GM18951 (cell line): ENCODE results near the gene SEZ6.

Experiments used
- POLR2A ChIP-seq: IDR thresholded peaks from 4 replicates; pipeline ENCODE4 v1.6.1; 2011; ENCODE audit warnings: mild to moderate bottlenecking; ENCODE audit not compliant: insufficient read length, insufficient read depth; ENCODE audit errors: extremely low read depth
- in situ Hi-C: fragments of 300-500 bp; cut with MboI; formaldehyde crosslinking; loops from one replicate; pipeline ENCODE4 v1.12.0; 2022; ENCODE audit warnings: low sequenced_read_pairs, mixed read lengths, inconsistent platforms; ENCODE audit not compliant: unreplicated experiment

The SEZ6 gene, protein sequence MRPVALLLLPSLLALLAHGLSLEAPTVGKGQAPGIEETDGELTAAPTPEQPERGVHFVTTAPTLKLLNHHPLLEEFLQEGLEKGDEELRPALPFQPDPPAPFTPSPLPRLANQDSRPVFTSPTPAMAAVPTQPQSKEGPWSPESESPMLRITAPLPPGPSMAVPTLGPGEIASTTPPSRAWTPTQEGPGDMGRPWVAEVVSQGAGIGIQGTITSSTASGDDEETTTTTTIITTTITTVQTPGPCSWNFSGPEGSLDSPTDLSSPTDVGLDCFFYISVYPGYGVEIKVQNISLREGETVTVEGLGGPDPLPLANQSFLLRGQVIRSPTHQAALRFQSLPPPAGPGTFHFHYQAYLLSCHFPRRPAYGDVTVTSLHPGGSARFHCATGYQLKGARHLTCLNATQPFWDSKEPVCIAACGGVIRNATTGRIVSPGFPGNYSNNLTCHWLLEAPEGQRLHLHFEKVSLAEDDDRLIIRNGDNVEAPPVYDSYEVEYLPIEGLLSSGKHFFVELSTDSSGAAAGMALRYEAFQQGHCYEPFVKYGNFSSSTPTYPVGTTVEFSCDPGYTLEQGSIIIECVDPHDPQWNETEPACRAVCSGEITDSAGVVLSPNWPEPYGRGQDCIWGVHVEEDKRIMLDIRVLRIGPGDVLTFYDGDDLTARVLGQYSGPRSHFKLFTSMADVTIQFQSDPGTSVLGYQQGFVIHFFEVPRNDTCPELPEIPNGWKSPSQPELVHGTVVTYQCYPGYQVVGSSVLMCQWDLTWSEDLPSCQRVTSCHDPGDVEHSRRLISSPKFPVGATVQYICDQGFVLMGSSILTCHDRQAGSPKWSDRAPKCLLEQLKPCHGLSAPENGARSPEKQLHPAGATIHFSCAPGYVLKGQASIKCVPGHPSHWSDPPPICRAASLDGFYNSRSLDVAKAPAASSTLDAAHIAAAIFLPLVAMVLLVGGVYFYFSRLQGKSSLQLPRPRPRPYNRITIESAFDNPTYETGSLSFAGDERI

DNA sequence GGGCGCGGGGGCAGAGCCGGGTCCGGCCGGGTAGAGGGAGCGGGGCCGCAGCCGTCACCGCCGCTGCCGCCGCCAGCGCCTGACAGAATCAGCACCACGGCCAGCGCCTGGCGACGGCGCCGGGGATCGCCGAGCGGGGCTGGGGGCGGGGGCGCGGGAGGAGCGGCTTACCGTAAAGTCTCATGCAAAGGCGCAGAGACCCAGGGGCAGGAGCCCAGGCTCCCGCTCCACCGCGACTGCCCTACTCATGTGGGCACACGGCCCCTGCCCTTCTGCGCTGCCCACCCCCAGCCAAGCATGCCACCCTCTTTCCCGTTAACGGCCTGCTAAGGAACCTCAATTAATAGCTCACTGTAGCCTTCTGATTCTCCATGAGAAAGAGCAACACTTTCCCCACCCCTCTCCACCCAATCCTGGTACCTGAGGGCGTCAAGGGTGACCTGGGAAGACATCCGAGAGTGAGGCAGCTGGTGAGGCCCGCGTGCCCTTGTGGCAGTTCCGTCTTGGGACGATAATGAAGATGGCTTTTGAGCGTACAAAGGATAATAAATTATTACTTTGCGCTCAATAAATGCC is at the start of gene SEZ6:
Gene SEZ6 (minus strand): TSS at position 98 of the 576 bp plus-strand sequence. CDS start 164 bp downstream, outside the sequence.
- in situ Hi-C loops, result no loop called here
- no peak for TF ChIP-seq POLR2A

- TF ChIP-seq POLR2A, result no peak
- in situ Hi-C loops, result no loop called here
Observed at GRCh38 chr17:29054835-29055234, 49.0 kb upstream of the SEZ6 start.

DNA sequence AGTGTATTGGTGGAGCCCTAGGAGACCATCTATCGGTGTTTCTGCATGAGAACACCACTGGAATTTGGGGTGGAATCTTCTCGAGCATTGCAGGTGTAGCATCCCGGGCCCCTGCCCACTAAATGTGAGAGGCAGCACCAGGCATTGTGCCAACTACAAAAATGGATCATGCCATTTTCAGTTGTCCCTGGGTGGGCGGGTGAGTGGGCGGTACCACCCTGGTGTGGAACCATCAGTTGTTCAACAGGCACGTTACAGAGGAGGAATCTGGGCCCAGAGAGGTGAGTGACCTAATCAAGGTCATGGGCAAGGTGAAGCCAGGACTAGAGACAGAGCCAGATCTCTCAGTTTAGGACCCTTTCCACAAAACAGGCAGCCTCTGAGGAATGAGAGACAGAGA is 45.9 kb upstream of the SEZ6 start:
- TF ChIP-seq POLR2A, result no peak
- in situ Hi-C loops, result no loop called here

DNA sequence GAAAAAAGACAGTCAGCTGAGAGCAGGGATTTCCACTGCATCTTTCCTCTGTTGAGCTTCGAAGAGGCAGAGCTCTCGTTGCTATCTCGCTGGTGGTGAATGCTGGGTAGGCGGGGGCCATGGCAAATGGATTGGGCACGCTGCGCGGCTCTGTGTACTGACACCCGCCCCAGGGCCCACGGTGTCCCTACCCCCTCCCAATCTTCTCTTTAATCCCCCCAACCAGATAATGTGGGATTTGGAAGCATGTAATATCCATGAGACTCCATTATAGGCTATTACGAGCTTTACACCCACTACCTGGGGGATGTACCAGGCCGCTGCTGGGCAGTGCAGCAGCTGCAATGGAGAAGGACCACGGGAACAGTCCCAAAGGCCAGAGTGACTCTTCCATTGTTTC is 45.4 kb upstream of the SEZ6 start:
- no peak for TF ChIP-seq POLR2A
- in situ Hi-C loops, result no loop called here

DNA sequence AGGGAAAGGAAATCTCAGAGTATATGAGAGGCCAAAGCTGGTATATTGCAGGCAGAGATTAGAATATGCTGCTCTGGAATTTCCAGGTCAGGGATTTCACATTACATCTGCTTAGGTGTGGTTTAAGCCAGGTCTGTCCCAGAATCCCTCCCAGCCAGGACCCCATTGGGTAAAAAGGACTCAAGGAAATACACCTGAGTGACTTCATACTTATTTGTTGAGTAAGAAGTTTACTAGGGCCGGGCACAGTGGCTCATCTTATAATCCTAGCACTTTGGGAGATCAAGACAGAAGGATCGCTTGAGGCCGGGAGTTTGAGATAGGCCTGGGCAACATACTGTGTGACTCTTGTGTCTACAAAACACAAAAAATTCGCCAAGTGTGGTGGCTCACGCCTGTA is 44.3 kb upstream of the SEZ6 start:
- in situ Hi-C loops, result no loop called here
- no peak for TF ChIP-seq POLR2A

DNA sequence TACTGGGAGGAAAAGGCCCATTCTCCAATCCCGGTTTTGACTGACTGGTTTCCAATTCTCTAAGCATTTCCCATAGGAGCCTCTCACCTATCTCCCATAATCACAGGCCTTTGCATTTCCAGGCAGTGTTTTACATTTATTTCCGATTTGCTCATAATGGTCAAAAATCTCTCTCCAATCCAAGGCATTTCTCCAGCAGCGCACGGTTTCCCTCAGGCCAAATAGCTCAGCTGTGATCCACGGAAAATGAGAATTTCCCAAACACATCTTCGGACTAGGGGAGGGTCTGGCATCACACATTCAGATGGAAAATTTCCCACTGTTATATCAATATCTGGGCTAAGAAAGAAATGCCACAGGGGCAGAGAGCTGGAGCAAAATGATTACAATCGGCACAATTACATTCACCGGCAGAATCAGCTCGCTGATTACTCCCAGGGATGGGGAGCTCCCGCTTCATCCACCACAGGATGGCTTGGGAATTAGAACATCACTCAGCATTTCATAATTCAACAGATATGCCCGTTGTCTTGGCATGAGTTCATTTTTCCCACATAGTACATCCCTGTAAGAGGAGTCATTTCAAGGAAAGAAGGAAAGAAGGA is 43.8 kb upstream of the SEZ6 start:
- in situ Hi-C loops, result no loop called here
- no peak for TF ChIP-seq POLR2A

GRCh38 chr17:29048440-29049368 is 42.9 kb upstream of the SEZ6 start:
- TF ChIP-seq POLR2A, result no peak
- in situ Hi-C loops, result no loop called here

GRCh38 chr17:29046473-29046839 is 40.6 kb upstream of the SEZ6 start:
- in situ Hi-C loops, result no loop called here
- no peak for TF ChIP-seq POLR2A

- in situ Hi-C loops, result no loop called here
Observed at GRCh38 chr17:29045734-29046472, 40.1 kb upstream of the SEZ6 start.

GRCh38 chr17:29045026-29045425 is 39.2 kb upstream of the SEZ6 start:
- TF ChIP-seq POLR2A, result no peak
- in situ Hi-C loops, result no loop called here

More at GRCh38 chr17:29045734-29046472, 40.1 kb upstream of the SEZ6 start:
- no peak for TF ChIP-seq POLR2A

DNA sequence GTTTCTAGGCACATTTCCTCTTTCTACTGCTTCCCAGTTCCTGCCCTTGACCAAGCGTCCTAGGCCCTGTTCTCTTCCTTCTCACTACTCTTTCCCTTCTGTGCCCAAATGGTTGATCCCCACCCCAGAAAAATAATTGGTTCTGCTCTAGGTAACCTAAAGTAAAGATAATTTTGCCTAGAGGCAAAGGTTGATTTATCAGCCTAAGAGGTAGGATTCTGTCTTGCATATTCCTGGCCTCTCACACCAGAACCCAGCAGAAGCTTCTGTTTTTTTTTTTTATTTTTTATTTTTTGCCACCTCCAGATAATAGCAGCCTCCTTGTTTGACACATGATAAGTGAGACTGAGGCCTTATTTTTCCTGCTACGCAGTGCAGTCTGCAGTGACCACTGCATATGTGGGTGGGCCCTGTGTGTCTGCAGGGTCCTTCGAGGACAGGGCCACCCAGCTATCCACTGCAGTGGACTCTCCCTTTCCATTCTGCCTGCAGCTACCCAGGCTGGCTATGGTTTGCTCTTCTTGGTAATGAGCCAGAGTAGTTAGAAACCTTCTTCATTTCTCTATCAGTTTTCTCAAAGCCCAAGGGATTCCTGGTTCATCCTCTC is 37.8 kb upstream of the SEZ6 start:
- in situ Hi-C loops, result no loop called here
- no peak for TF ChIP-seq POLR2A
